Liver (tissue), 9 donors: Measurements from ENCODE around the gene ITPRID2. TPM values are rescaled to one million over a fixed set of nuclear protein-coding genes. Genes with fewer than 3 reads are reported as not detected.

Experiments used
- DNase-seq: peaks from one replicate; pipeline ENCODE4 v3.0.0-alpha.2; 2017; ENCODE audit warnings: low spot score
- H3K27ac ChIP-seq, 2 donors: one replicate each; pipeline ENCODE4 v1.7.0; 2013; ENCODE audit warnings: inconsistent platforms in 2 of 2, low read length in 2 of 2, control low read depth in 1 of 2, low read depth in 1 of 2, mild to moderate bottlenecking in 1 of 2
- H3K27me3 ChIP-seq, 4 donors: one replicate each; pipeline versions ENCODE4 v1.6.1 to v1.7.0; 2013; ENCODE audit warnings: low read length in 3 of 4, inconsistent platforms in 1 of 4, mild to moderate bottlenecking in 1 of 4, moderate library complexity in 1 of 4; ENCODE audit not compliant: control insufficient read depth in 4 of 4, insufficient read depth in 4 of 4
- H3K36me3 ChIP-seq, 4 donors: one replicate each; pipeline versions ENCODE4 v1.6.1 to v1.7.0; 2013; ENCODE audit warnings: low read length in 3 of 4, mild to moderate bottlenecking in 3 of 4, low read depth in 1 of 4, moderate library complexity in 1 of 4; ENCODE audit not compliant: control insufficient read depth in 4 of 4, insufficient read depth in 3 of 4
- H3K4me1 ChIP-seq, 4 donors: one replicate each; pipeline versions ENCODE4 v1.6.1 to v1.7.0; 2013; ENCODE audit warnings: low read length in 3 of 4, mild to moderate bottlenecking in 3 of 4, moderate library complexity in 1 of 4; ENCODE audit not compliant: control insufficient read depth in 4 of 4, insufficient read depth in 4 of 4
- H3K4me3 ChIP-seq, 3 donors: one replicate each; pipeline versions ENCODE4 v1.6.1 to v1.7.0; 2013; ENCODE audit warnings: low read length in 3 of 3, control low read depth in 1 of 3, low read depth in 1 of 3, mild to moderate bottlenecking in 1 of 3
- H3K9ac ChIP-seq, 2 donors: one replicate each; pipeline ENCODE4 v1.7.0; 2013; ENCODE audit warnings: low read length in 2 of 2, mild to moderate bottlenecking in 2 of 2, moderate library complexity in 2 of 2, control low read depth in 1 of 2, low read depth in 1 of 2
- H3K9me3 ChIP-seq, 4 donors: one replicate each; pipeline versions ENCODE4 v1.6.1 to v1.7.0; 2013; ENCODE audit warnings: low read length in 3 of 4; ENCODE audit not compliant: control insufficient read depth in 4 of 4
- ATF3 ChIP-seq: IDR thresholded peaks from 2 replicates; pipeline ENCODE4 v1.6.1; 2016; ENCODE audit warnings: antibody characterized with exemption
- EGR1 ChIP-seq, 2 donors: IDR thresholded peaks; 2 replicates each; pipeline ENCODE4 v1.6.1; 2016 to 2018; ENCODE audit warnings: antibody characterized with exemption in 2 of 2, low read depth in 2 of 2
- FOXA1 ChIP-seq: IDR thresholded peaks from 2 replicates; pipeline ENCODE4 v1.6.1; 2016; ENCODE audit warnings: antibody characterized with exemption
- FOXA2 ChIP-seq: IDR thresholded peaks from 2 replicates; pipeline ENCODE4 v1.6.1; 2016; ENCODE audit warnings: antibody characterized with exemption
- GABPA ChIP-seq, 2 donors: IDR thresholded peaks in 1 of 2; conservative IDR thresholded peaks in 1 of 2; 2 replicates each; pipeline ENCODE4 v1.6.1; 2016; ENCODE audit warnings: antibody characterized with exemption in 2 of 2, mild to moderate bottlenecking in 1 of 2, moderate library complexity in 1 of 2
- HNF4A ChIP-seq, 2 donors: conservative IDR thresholded peaks; 2 replicates each; pipeline ENCODE4 v1.6.1; 2016; ENCODE audit warnings: antibody characterized with exemption in 2 of 2, mild to moderate bottlenecking in 2 of 2
- HNF4G ChIP-seq: IDR thresholded peaks from 2 replicates; pipeline ENCODE4 v1.6.1; 2016; ENCODE audit warnings: antibody characterized with exemption
- JUND ChIP-seq, 2 donors: IDR thresholded peaks; 2 replicates each; pipeline ENCODE4 v1.6.1; 2016; ENCODE audit warnings: antibody characterized with exemption in 2 of 2
- MAX ChIP-seq: IDR thresholded peaks from 2 replicates; pipeline ENCODE4 v1.6.1; 2016; ENCODE audit warnings: antibody characterized with exemption
- NR2F2 ChIP-seq: IDR thresholded peaks from 2 replicates; pipeline ENCODE4 v1.6.1; 2016; ENCODE audit warnings: antibody characterized with exemption
- RAD21 ChIP-seq, 2 donors: IDR thresholded peaks; 2 replicates each; pipeline ENCODE4 v1.6.1; 2016; ENCODE audit warnings: antibody characterized with exemption in 2 of 2, mild to moderate bottlenecking in 2 of 2
- REST ChIP-seq: IDR thresholded peaks from 2 replicates; pipeline ENCODE4 v1.6.1; 2016; ENCODE audit warnings: antibody characterized with exemption, mild to moderate bottlenecking
- RXRA ChIP-seq, 2 donors: IDR thresholded peaks; 2 replicates each; pipeline ENCODE4 v1.6.1; 2017 to 2018; ENCODE audit warnings: antibody characterized with exemption in 2 of 2, mild to moderate bottlenecking in 1 of 2
- SP1 ChIP-seq: IDR thresholded peaks from 2 replicates; pipeline ENCODE4 v1.6.1; 2018; ENCODE audit warnings: antibody characterized with exemption, mild to moderate bottlenecking
- TAF1 ChIP-seq: conservative IDR thresholded peaks from 2 replicates; pipeline ENCODE4 v1.6.1; 2016; ENCODE audit warnings: antibody characterized with exemption, mild to moderate bottlenecking
- YY1 ChIP-seq: IDR thresholded peaks from 2 replicates; pipeline ENCODE4 v1.6.1; 2016; ENCODE audit warnings: antibody characterized with exemption, mild to moderate bottlenecking
- ZBTB33 ChIP-seq: IDR thresholded peaks from 2 replicates; pipeline ENCODE4 v1.6.1; 2016; ENCODE audit warnings: antibody characterized with exemption
- WGBS: extraction: QIAGEN DNeasy Blood & Tissue Kit; methylation state at CpG from one replicate; pipeline ENCODE4 v1.1.7; 2013; 5-methylcytosine and 5-hydroxymethylcytosine counted together
- polyA plus RNA-seq, 2 donors: library from polyadenylated mRNA; stranded (reverse) in 1 of 2; unstranded in 1 of 2; fragments of 200-250 nt in 1 of 2; fragments of >200 nt in 1 of 2; fragmentation: Nextera tagmentation in 1 of 2; extraction: Ambion mirVana in 1 of 2; gene quantifications; one replicate each; pipeline versions ENCODE4 v1.2.1 to v1.2.3, GENCODE V29; 2013 to 2015
- total RNA-seq, 2 donors: library from RNA; depleted of rRNA; stranded (reverse); fragments of >200 nt; gene quantifications; one replicate each; pipeline ENCODE4 v1.2.3, GENCODE V29; 2014
- donor health status: healthy.
- donor health status: healthy.
- donor health status: healthy.
- donor health status: healthy.
- donor health status: healthy.

Gene ITPRID2
- total and polyA plus RNA-seq, 4 donors = 31.2 to 145 (median 55.1) TPM

GRCh38 chr2:181887045-181887444 is 4.5 kb upstream of the ITPRID2 start:
- peaks cover 0 to 5% (median 2%) of the 10 kb centered on the region in 4 donors for H3K4me1 ChIP-seq
- H3K9me3 ChIP-seq = no peaks in the 10 kb centered on the region
- no peaks in the 10 kb centered on the region for H3K36me3 ChIP-seq
- TF ChIP-seq ATF3 = no peak
- TF ChIP-seq RAD21 (IDR thresholded peaks at IDR 0.05) = no peak
- no peak for TF ChIP-seq NR2F2
- TF ChIP-seq JUND (IDR thresholded peaks at IDR 0.05) = no peak
- no peak for TF ChIP-seq MAX
- no peak for TF ChIP-seq YY1
- TF ChIP-seq EGR1 (IDR thresholded peaks at IDR 0.05; ENCODE audit: low read depth in 2 of 2) = no peak
- no peak for TF ChIP-seq HNF4A (conservative IDR thresholded peaks at IDR 0.05)
- no peak for TF ChIP-seq TAF1
- TF ChIP-seq SP1 = no peak
- no peak for TF ChIP-seq RXRA (IDR thresholded peaks at IDR 0.05)
- TF ChIP-seq ZBTB33 = no peak
- TF ChIP-seq REST = no peak
- no peak for TF ChIP-seq FOXA1
- H3K27me3 ChIP-seq = no peaks in the 10 kb centered on the region
- 61% methylated on average over 2 of the region's 2 CpGs for WGBS
- DNase-seq = no peak
- H3K27ac ChIP-seq = no peak overlapping the region
- H3K4me3 ChIP-seq = no peak overlapping the region
- H3K9ac ChIP-seq = no peak overlapping the region

- Histone ChIP-seq H3K9me3 (no peaks in the 10 kb centered on the region), H3K4me1 (peaks cover 6 to 25% (median 12%) of the 10 kb centered on the region in 4 donors), H3K36me3 (peaks cover 0 to 1% (median 0%) of the 10 kb centered on the region in 4 donors), H3K4me3 (no peak overlapping the region), H3K9ac (no peak overlapping the region), H3K27ac (no peak overlapping the region), H3K27me3 (no peaks in the 10 kb centered on the region)
- no peak for TF ChIP-seq EGR1 (IDR thresholded peaks at IDR 0.05; ENCODE audit: low read depth in 2 of 2)
- TF ChIP-seq MAX = no peak
- no peak for TF ChIP-seq HNF4A (conservative IDR thresholded peaks at IDR 0.05)
- no peak for TF ChIP-seq REST
- no peak for TF ChIP-seq RAD21 (IDR thresholded peaks at IDR 0.05)
- TF ChIP-seq JUND (IDR thresholded peaks at IDR 0.05) = no peak
- TF ChIP-seq HNF4G = no peak
- TF ChIP-seq SP1 = no peak
- TF ChIP-seq YY1 = no peak
- no peak for TF ChIP-seq FOXA2
- no peak for TF ChIP-seq FOXA1
- TF ChIP-seq GABPA (IDR thresholded peaks at IDR 0.05 in 1 of 2, conservative IDR thresholded peaks at IDR 0.05 in 1 of 2) = no peak
- DNase-seq = no peak
These were observed 1.8 kb upstream of the ITPRID2 start for GRCh38 chr2:181889776-181890175.
